ENCODE results near the gene RMC1.

- no peak for TF ChIP-seq POLR2A (IDR thresholded peaks at IDR 0.05)
- no peak for TF ChIP-seq CTCF (IDR thresholded peaks at IDR 0.05)
These were observed 44.5 kb downstream of the RMC1 start for GRCh38 chr18:23547846-23548245.

Measured in testis (tissue), 2 donors.